SIG-M5 (cell line): ENCODE results near the gene OR4A5.
"Not testable (repeated sequence)": the region's sequence is repeated elsewhere in the genome, so short reads cannot be mapped to it uniquely, and the experiment has no call there.

ENCODE experiments used
- DNase-seq: peaks from one replicate; lab custom pipeline; 2025; lab: John Stamatoyannopoulos, UW

Gene OR4A5

GRCh38 chr11:54706532-54706931 is at the start of gene OR4A5:
OR4A5 (plus strand) TSS chr11:54706832; CDS start chr11:54706885, 53 bp downstream.
- DNase-seq, result not testable (repeated sequence)

- not testable (repeated sequence) for DNase-seq
Measured at GRCh38 chr11:54720094-54720493, 13.5 kb downstream of the OR4A5 start.
